Tibial nerve (tissue), 4 donors: ENCODE data around the gene ENDOV.

Source experiments
- CTCF ChIP-seq, 5 experiments: fragments of 200-600 bp in 3 of 5; fragments of 450-650 bp in 2 of 5; sonication (generic) in 3 of 5; IDR thresholded peaks; one replicate each; pipeline ENCODE4 v1.5.1; 2016 to 2019; ENCODE audit warnings: antibody characterized with exemption in 5 of 5, mild to moderate bottlenecking in 3 of 5, moderate library complexity in 2 of 5
- EP300 ChIP-seq, 2 donors: sonication (generic); formaldehyde crosslinking; IDR thresholded peaks; one replicate each; pipeline ENCODE4 v1.6.1; 2017; ENCODE audit warnings: antibody characterized with exemption in 2 of 2, mild to moderate bottlenecking in 1 of 2
- POLR2A ChIP-seq, 2 donors: fragments of 450-650 bp; IDR thresholded peaks; one replicate each; pipeline ENCODE4 v1.6.1; 2017; ENCODE audit warnings: antibody characterized with exemption in 2 of 2, mild to moderate bottlenecking in 2 of 2, moderate library complexity in 2 of 2

DNA sequence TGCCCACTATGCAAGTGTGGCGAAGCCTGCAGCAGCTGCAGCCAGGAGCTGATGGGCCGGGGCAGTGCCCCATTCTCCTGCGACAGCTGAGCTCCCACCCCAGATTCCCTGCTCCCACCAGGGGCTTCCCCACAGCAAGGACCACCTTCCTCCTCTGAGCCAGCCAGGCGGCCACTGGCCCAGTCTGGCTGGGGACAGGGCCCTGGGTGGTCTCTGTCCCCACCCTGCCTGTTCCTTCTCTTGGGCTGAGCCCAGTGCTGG lies 67.0 kb downstream of the ENDOV start:
- TF ChIP-seq CTCF (IDR thresholded peaks at IDR 0.05), result no peak
- TF ChIP-seq EP300 (IDR thresholded peaks at IDR 0.05), result no peak
- TF ChIP-seq POLR2A (IDR thresholded peaks at IDR 0.05), result no peak
